ENCODE data around the gene MYO10.

The MYO10 gene

GRCh38 chr5:16916262-16916878, 19.7 kb downstream of the MYO10 start:
- no peak for DNase-seq

GRCh38 chr5:16914584-16914983, 21.5 kb downstream of the MYO10 start:
- no peak for DNase-seq

GRCh38 chr5:16914108-16914435, 22.0 kb downstream of the MYO10 start:
- DNase-seq, result no peak

- DNase-seq, result no peak
Measured at GRCh38 chr5:16913187-16914107, 22.6 kb downstream of the MYO10 start.

- DNase-seq, result no peak
Measured at GRCh38 chr5:16912080-16912479, 24.0 kb downstream of the MYO10 start.

GRCh38 chr5:16909464-16909863, 26.6 kb downstream of the MYO10 start:
- DNase-seq, result no peak

- DNase-seq, result no peak
Measured at GRCh38 chr5:16907270-16907669, 28.8 kb downstream of the MYO10 start.

GRCh38 chr5:16906255-16906654, 29.8 kb downstream of the MYO10 start:
- DNase-seq, result no peak

- no peak for DNase-seq
Measured at GRCh38 chr5:16903480-16904300, 32.4 kb downstream of the MYO10 start.

- DNase-seq, result no peak
Measured at GRCh38 chr5:16902846-16903245, 33.2 kb downstream of the MYO10 start.

- DNase-seq, result no peak
Measured at GRCh38 chr5:16901021-16901644, 35.0 kb downstream of the MYO10 start.

GRCh38 chr5:16899171-16899570, 36.9 kb downstream of the MYO10 start:
- no peak for DNase-seq

GRCh38 chr5:16897800-16898199, 38.3 kb downstream of the MYO10 start:
- DNase-seq, result no peak

- no peak for DNase-seq
Measured at GRCh38 chr5:16897284-16897704, 38.8 kb downstream of the MYO10 start.

- DNase-seq, result no peak
Measured at GRCh38 chr5:16896767-16897166, 39.3 kb downstream of the MYO10 start.

GRCh38 chr5:16894236-16895057, 41.6 kb downstream of the MYO10 start:
- no peak for DNase-seq

GRCh38 chr5:16891033-16891432, 45.1 kb downstream of the MYO10 start:
- no peak for DNase-seq

- DNase-seq, result no peak
Measured at GRCh38 chr5:16889972-16890519, 46.0 kb downstream of the MYO10 start.

GRCh38 chr5:16889203-16889971, 46.7 kb downstream of the MYO10 start:
- DNase-seq, result no peak

- no peak for DNase-seq
Measured at GRCh38 chr5:16888694-16889124, 47.4 kb downstream of the MYO10 start.

GRCh38 chr5:16886793-16887345, 49.2 kb downstream of the MYO10 start:
- DNase-seq, result no peak

Data from CD4-positive, alpha-beta T cell treated with Interleukin-15 for 1 hour (primary cell).